Measurements from ENCODE around the gene SSTR3.

SSTR3 gene

GRCh38 chr22:37169406-37169805 is 42.9 kb downstream of the SSTR3 start:
- H3K9me3 Mint-ChIP-seq: no peaks in the 10 kb centered on the region
- no peak overlapping the region for H3K27ac Mint-ChIP-seq
- peaks cover 2% of the 10 kb centered on the region for H3K27me3 Mint-ChIP-seq
- peaks cover 24% of the 10 kb centered on the region for H3K4me1 Mint-ChIP-seq
- no peak overlapping the region for H3K4me3 Mint-ChIP-seq
- ATAC-seq: no peak
- no peaks in the 10 kb centered on the region for H3K36me3 Mint-ChIP-seq

DNA sequence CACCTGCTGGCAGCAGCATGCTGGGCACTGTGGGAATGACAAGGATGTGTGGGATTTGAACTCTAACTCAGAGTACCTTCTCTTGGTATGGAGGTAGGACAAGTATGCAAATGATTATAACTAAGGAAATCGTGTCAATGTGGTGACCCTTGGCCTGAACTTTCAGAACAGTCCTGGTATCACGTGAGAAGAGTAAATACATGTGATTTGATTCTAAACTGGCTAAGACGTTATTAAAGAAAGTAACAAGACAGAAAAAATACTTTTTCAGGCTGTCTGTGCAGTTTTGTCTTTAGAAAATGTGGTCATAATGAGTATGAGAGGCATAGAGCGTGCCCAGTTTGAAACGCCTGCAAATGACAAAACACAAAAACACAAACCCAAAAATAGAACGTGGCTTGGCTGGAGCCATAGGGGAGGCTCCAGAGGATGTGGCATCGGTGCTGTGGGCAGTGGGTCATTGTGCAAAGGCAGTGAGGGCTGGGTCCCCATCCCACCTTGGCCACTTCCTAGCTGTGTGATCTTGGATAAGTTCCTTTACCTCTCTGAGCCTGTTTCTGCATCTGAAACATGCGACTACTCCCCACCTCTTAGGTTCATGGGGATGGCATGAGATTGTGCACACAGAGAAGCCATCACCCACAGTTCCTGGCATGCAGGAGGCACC is 44.2 kb downstream of the SSTR3 start:
- Mint-ChIP-seq H3K9me3 (no peaks in the 10 kb centered on the region), H3K4me3 (no peak overlapping the region), H3K4me1 (peaks cover 37% of the 10 kb centered on the region), H3K27ac (peak overlapping the region; percentile 10), H3K36me3 (no peaks in the 10 kb centered on the region), H3K27me3 (no peaks in the 10 kb centered on the region)
- no peak for ATAC-seq

- Mint-ChIP-seq H3K4me1 (peaks cover 44% of the 10 kb centered on the region), H3K27ac (peak overlapping the region; percentile 10), H3K9me3 (no peaks in the 10 kb centered on the region), H3K4me3 (no peak overlapping the region), H3K27me3 (no peaks in the 10 kb centered on the region), H3K36me3 (no peaks in the 10 kb centered on the region)
- ATAC-seq: no peak
Observed at GRCh38 chr22:37167176-37167980, 44.9 kb downstream of the SSTR3 start.

- Mint-ChIP-seq H3K27ac (peak overlapping the region; percentile 56), H3K27me3 (no peaks in the 10 kb centered on the region), H3K36me3 (no peaks in the 10 kb centered on the region), H3K4me3 (peak overlapping the region; percentile 64), H3K9me3 (no peaks in the 10 kb centered on the region), H3K4me1 (peaks cover 51% of the 10 kb centered on the region)
- peak; percentile 46 for ATAC-seq
Observed at GRCh38 chr22:37166675-37167066, 45.6 kb downstream of the SSTR3 start.

GRCh38 chr22:37165940-37166674 is 46.2 kb downstream of the SSTR3 start:
- H3K27ac Mint-ChIP-seq: peak overlapping the region; percentile 56
- H3K36me3 Mint-ChIP-seq: no peaks in the 10 kb centered on the region
- peak overlapping the region; percentile 64 for H3K4me3 Mint-ChIP-seq
- H3K4me1 Mint-ChIP-seq: peaks cover 52% of the 10 kb centered on the region
- no peaks in the 10 kb centered on the region for H3K27me3 Mint-ChIP-seq
- no peaks in the 10 kb centered on the region for H3K9me3 Mint-ChIP-seq
- ATAC-seq: no peak

- H3K27ac Mint-ChIP-seq: peak overlapping the region; percentile 93
- no peaks in the 10 kb centered on the region for H3K9me3 Mint-ChIP-seq
- no peak overlapping the region for H3K4me3 Mint-ChIP-seq
- no peaks in the 10 kb centered on the region for H3K36me3 Mint-ChIP-seq
- peaks cover 52% of the 10 kb centered on the region for H3K4me1 Mint-ChIP-seq
- H3K27me3 Mint-ChIP-seq: no peaks in the 10 kb centered on the region
- ATAC-seq: no peak
Observed at GRCh38 chr22:37165066-37165465, 47.2 kb downstream of the SSTR3 start.

DNA sequence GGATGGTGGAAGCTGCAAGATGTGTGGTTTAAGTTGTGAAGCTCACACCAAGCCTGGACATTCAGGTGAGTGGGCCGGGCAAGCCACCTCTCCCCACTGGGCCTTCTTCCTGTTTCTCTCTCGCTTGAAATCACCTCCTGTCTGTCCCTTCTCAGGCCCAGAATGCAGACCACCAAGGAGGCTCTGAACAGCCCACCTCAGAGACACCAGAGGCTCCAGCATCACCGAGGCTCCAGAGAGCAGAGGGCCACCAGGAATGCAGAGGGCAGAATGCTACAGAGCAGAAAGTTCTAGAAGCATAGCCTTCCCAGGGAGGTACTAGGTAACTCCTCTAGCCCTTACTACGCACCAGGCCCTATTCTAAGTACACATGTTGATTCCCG is 47.8 kb downstream of the SSTR3 start:
- no peaks in the 10 kb centered on the region for H3K36me3 Mint-ChIP-seq
- H3K4me1 Mint-ChIP-seq: peaks cover 52% of the 10 kb centered on the region
- no peak overlapping the region for H3K4me3 Mint-ChIP-seq

GRCh38 chr22:37163575-37164504 is 48.4 kb downstream of the SSTR3 start:
- Mint-ChIP-seq H3K4me1 (peaks cover 52% of the 10 kb centered on the region), H3K4me3 (peak overlapping the region; percentile 22), H3K9me3 (no peaks in the 10 kb centered on the region), H3K36me3 (no peaks in the 10 kb centered on the region), H3K27me3 (no peaks in the 10 kb centered on the region), H3K27ac (peak overlapping the region; percentile 93)
- ATAC-seq: peak; percentile 65

More for the DNA sequence above, 47.8 kb downstream of the SSTR3 start:
- ATAC-seq: no peak
- Mint-ChIP-seq H3K9me3 (no peaks in the 10 kb centered on the region), H3K27ac (peak overlapping the region; percentile 93), H3K27me3 (no peaks in the 10 kb centered on the region)

DNA sequence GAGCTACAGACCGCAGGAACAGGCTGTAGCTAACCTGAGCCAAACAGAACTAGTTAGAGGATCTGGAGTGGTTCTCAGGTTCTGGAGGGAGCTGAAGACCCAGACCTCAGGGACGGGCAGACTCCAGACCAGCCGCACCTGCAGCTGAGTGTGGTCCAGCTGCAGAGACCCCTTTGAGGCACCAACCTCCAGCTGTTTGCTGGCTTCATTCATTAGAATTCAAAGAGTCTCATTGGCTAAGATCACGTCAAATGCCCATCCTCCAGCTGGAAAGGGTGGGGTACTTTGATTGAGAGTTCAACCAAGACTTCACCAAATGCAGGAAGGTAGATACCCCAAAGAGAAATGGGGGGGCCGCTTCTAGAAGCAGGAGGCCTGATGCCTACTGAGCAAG is 49.2 kb downstream of the SSTR3 start:
- Mint-ChIP-seq H3K27me3 (no peaks in the 10 kb centered on the region), H3K9me3 (no peaks in the 10 kb centered on the region), H3K4me3 (peak overlapping the region; percentile 43), H3K4me1 (peaks cover 57% of the 10 kb centered on the region), H3K27ac (peak overlapping the region; percentile 93), H3K36me3 (no peaks in the 10 kb centered on the region)
- ATAC-seq: no peak

DNA sequence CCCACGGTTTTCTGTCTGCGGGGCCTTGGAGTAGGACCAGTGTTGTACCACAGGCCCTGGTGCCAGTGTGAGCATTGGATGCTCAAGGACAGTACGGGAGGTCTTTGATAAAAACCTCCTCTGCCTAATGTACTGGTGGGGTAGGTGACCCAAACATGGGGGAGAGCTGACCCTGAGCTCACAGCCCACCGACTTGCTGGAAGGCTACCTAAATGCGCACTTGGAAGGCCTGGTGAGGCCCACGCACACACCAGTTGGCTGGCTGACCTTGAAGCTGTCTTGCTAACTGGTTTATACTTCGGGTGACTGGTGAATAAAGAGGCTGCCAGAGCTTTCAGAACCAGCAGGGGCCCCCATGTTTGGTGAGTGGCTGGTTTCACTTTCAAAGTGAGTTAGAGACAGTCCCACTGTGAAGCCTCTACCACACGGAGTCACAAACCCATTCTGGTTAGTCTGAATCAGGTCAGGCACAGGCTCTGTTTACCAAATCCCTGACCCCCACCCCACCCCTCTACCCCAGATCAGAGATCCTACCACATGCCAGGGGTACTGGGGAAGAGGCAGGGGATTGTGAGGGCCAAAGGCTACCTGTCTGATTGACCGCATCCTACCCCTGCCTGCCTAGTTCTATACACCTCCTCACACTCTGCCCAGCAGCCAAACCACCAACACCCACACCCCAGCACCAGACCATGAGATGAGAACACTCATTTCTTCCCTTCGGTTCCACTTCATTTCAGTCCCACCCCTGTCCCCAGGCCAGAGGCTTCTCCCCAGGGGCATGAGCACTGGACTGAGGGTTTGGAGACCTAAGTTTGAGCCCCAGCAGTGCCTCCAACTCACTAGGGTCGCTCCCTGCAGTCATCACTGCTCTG is 49.8 kb downstream of the SSTR3 start:
- Mint-ChIP-seq H3K9me3 (no peaks in the 10 kb centered on the region), H3K36me3 (no peaks in the 10 kb centered on the region)

DNA sequence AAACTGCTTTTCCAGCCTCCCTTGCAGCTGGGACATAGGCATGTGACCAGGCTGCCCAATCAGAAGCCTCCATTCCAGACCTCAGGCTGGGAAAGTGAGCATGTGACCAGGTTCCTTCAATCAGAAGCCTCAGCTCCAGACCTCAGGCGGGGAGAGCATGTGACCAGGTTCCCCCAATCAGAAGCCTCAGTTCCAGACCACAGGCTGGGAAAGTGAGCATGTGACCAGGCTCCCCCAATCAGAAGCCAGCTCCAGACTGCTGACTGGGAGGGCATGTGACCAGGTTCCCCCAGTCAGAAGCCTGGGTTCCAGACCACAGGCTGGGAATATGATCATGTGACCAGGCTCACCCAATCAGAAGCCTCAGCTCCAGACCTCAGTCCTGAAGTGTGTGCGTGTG is 50.8 kb downstream of the SSTR3 start:
- H3K36me3 Mint-ChIP-seq: no peaks in the 10 kb centered on the region
- peak overlapping the region; percentile 93 for H3K27ac Mint-ChIP-seq
- ATAC-seq: no peak
- no peak overlapping the region for H3K4me3 Mint-ChIP-seq
- no peaks in the 10 kb centered on the region for H3K9me3 Mint-ChIP-seq
- H3K4me1 Mint-ChIP-seq: peaks cover 47% of the 10 kb centered on the region
- peaks cover 10% of the 10 kb centered on the region for H3K27me3 Mint-ChIP-seq

More for the DNA sequence above, 49.8 kb downstream of the SSTR3 start:
- Mint-ChIP-seq H3K4me1 (peaks cover 52% of the 10 kb centered on the region), H3K27me3 (peaks cover 3% of the 10 kb centered on the region), H3K27ac (peak overlapping the region; percentile 93), H3K4me3 (peak overlapping the region; percentile 43)
- ATAC-seq: peak; percentile 89

GRCh38 chr22:37160027-37160426 is 52.2 kb downstream of the SSTR3 start:
- Mint-ChIP-seq H3K4me3 (no peak overlapping the region), H3K9me3 (no peaks in the 10 kb centered on the region), H3K27ac (no peak overlapping the region)

DNA sequence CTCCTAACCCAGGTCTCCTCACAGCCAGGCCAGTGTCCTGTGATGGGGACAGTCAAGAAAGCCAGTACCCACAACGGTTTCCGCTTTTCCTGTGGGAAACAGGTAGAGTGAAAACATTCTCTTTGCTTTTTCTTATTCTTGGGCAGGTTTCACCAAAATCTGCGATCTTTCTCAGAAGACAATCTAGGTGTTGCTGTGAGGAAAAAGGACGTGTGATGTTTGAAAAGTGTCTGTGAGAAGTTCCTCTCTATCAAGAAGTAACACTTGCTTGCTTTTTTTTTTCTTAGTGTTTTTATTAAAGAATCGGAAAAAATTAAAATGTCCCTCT is 53.4 kb downstream of the SSTR3 start:
- Mint-ChIP-seq H3K4me3 (no peak overlapping the region), H3K9me3 (no peaks in the 10 kb centered on the region), H3K27me3 (peaks cover 22% of the 10 kb centered on the region), H3K27ac (no peak overlapping the region), H3K4me1 (peaks cover 54% of the 10 kb centered on the region), H3K36me3 (no peaks in the 10 kb centered on the region)
- ATAC-seq: no peak

More at GRCh38 chr22:37160027-37160426, 52.2 kb downstream of the SSTR3 start:
- peaks cover 15% of the 10 kb centered on the region for H3K27me3 Mint-ChIP-seq
- no peak for ATAC-seq
- H3K36me3 Mint-ChIP-seq: no peaks in the 10 kb centered on the region
- H3K4me1 Mint-ChIP-seq: peaks cover 59% of the 10 kb centered on the region

Measured in stimulated activated memory B cell treated with anti-CD40 and anti-IgM and Interleukin-4, amounts not matched to agents 10 μg/mL and 1 μg/mL and 100 μg/mL, for 72 hours (primary cell).